IMR-90 (cell line): ENCODE data around the gene SPHK2. TPM values are rescaled to one million over a fixed set of nuclear protein-coding genes. Genes with fewer than 3 reads are reported as not detected.

Experiments used
- ATAC-seq: fragments of 200-7000 bp; cut with Tn5 transposase; 2 replicates; pipeline ENCODE4 v1.9.1; 2020; ENCODE audit warnings: low read depth, mild to moderate bottlenecking, moderate library complexity
- BruUV-seq: library from RNA; stranded (reverse); fragments of 400-500 nt; replicated peaks from 2 replicates; lab custom pipeline; 2021; lab: Mats Ljungman, UMichigan
- CTCF ChIA-PET: fragments of 300-600 bp; formaldehyde crosslinking; extraction: SDS; loops from one replicate; lab custom pipeline; 2021; ENCODE audit warnings: antibody characterized with exemption; lab: Yijun Ruan, JAX
- POLR2A ChIA-PET: fragments of 300-600 bp; sonication (Branson Sonifier 250); formaldehyde crosslinking; loops from one replicate; lab custom pipeline; 2022; ENCODE audit warnings: antibody characterized with exemption; ENCODE audit not compliant: unreplicated experiment; lab: Charles Lee
- DNase-seq: peaks from one replicate; pipeline ENCODE4 v3.0.0; 2013
- H2AFZ ChIP-seq: replicated peaks from 2 replicates; pipeline ENCODE3; 2013; ENCODE audit warnings: low read length, mild to moderate bottlenecking; ENCODE audit not compliant: poor library complexity
- H2AK5ac ChIP-seq: 2 replicates; pipeline ENCODE4 v1.6.1; 2013; ENCODE audit warnings: low read depth, low read length, inconsistent platforms
- H2AK9ac ChIP-seq: replicated peaks from 2 replicates; pipeline ENCODE3; 2013; ENCODE audit warnings: mild to moderate bottlenecking, low read depth, low read length, moderate library complexity; ENCODE audit not compliant: poor library complexity
- H2BK120ac ChIP-seq: 2 replicates; pipeline ENCODE4 v1.6.1; 2013; ENCODE audit warnings: low read depth, low read length, inconsistent platforms
- H2BK15ac ChIP-seq: 3 replicates; pipeline ENCODE4 v1.6.1; 2013; ENCODE audit warnings: low read depth, low read length, inconsistent platforms
- H2BK20ac ChIP-seq: 2 replicates; pipeline ENCODE4 v1.6.1; 2013; ENCODE audit warnings: low read depth, mild to moderate bottlenecking, inconsistent platforms, low read length, moderate library complexity
- H2BK5ac ChIP-seq: 2 replicates; pipeline ENCODE4 v1.6.1; 2013; ENCODE audit warnings: mild to moderate bottlenecking, low read depth, low read length, inconsistent platforms; ENCODE audit not compliant: poor library complexity, severe bottlenecking
- H3K14ac ChIP-seq: replicated peaks from 2 replicates; pipeline ENCODE4 v1.6.1; 2013; ENCODE audit warnings: low read depth, low read length, inconsistent platforms
- H3K18ac ChIP-seq: 2 replicates; pipeline ENCODE4 v1.6.1; 2013; ENCODE audit warnings: low read depth, low read length, control low read depth
- H3K23ac ChIP-seq: 2 replicates; pipeline ENCODE4 v1.6.1; 2013; ENCODE audit warnings: low read depth, low read length, inconsistent platforms
- H3K27ac ChIP-seq: 2 replicates; pipeline ENCODE4 v1.5.1; 2013; ENCODE audit warnings: mild to moderate bottlenecking, control low read depth, low read length; ENCODE audit not compliant: insufficient read depth
- H3K27me3 ChIP-seq: 2 replicates; pipeline ENCODE4 v1.6.1; 2013; ENCODE audit warnings: low read length; ENCODE audit not compliant: control insufficient read depth, insufficient read depth
- H3K36me3 ChIP-seq: 2 replicates; pipeline ENCODE4 v1.6.1; 2013; ENCODE audit warnings: low read length, mixed read lengths; ENCODE audit not compliant: control insufficient read depth, insufficient read depth
- H3K4ac ChIP-seq: 2 replicates; pipeline ENCODE4 v1.6.1; 2013; ENCODE audit warnings: low read depth, low read length, inconsistent platforms
- H3K4me1 ChIP-seq: 2 replicates; pipeline ENCODE4 v1.6.1; 2013; ENCODE audit warnings: low read length, mixed read lengths; ENCODE audit not compliant: control insufficient read depth, insufficient read depth
- H3K4me2 ChIP-seq: 2 replicates; pipeline ENCODE4 v1.6.1; 2013; ENCODE audit warnings: low read depth, mild to moderate bottlenecking, control low read depth, low read length, moderate library complexity
- H3K4me3 ChIP-seq: 2 replicates; pipeline ENCODE4 v1.5.1; 2013; ENCODE audit warnings: low read depth, mild to moderate bottlenecking, control low read depth, low read length, moderate library complexity; ENCODE audit not compliant: insufficient read depth
- H3K56ac ChIP-seq: 2 replicates; pipeline ENCODE4 v1.6.1; 2013; ENCODE audit warnings: low read length, inconsistent platforms; ENCODE audit not compliant: insufficient read depth; ENCODE audit errors: extremely low read depth
- H3K79me1 ChIP-seq, 2 experiments: 2 replicates each; pipeline ENCODE4 v1.6.1; 2013; ENCODE audit warnings: low read length in 2 of 2, inconsistent platforms in 1 of 2, low read depth in 1 of 2
- H3K9ac ChIP-seq: 2 replicates; pipeline ENCODE4 v1.6.1; 2013; ENCODE audit warnings: low read depth, low read length, control low read depth
- H3K9me1 ChIP-seq: 2 replicates; pipeline ENCODE4 v1.6.1; 2013; ENCODE audit warnings: low read length, inconsistent platforms; ENCODE audit not compliant: insufficient read depth
- H3K9me3 ChIP-seq: 2 replicates; pipeline ENCODE4 v1.6.1; 2013; ENCODE audit warnings: low read length; ENCODE audit not compliant: control insufficient read depth, insufficient read depth
- H4K20me1 ChIP-seq: 2 replicates; pipeline ENCODE4 v1.6.1; 2013; ENCODE audit warnings: low read length, inconsistent platforms; ENCODE audit not compliant: insufficient read depth
- H4K5ac ChIP-seq: 2 replicates; pipeline ENCODE4 v1.6.1; 2013; ENCODE audit warnings: mild to moderate bottlenecking, low read depth, low read length, control low read depth
- H4K8ac ChIP-seq, 2 experiments: 2 replicates each; pipeline ENCODE4 v1.6.1; 2013; ENCODE audit warnings: low read depth in 2 of 2, low read length in 2 of 2, control low read depth in 1 of 2, inconsistent platforms in 1 of 2
- H4K91ac ChIP-seq: 2 replicates; pipeline ENCODE4 v1.6.1; 2013; ENCODE audit warnings: low read depth, low read length, inconsistent platforms; ENCODE audit not compliant: insufficient read depth
- BHLHE40 ChIP-seq: fragments of 150-350 bp; IDR thresholded peaks from 2 replicates; pipeline ENCODE4 v1.6.1; 2016; ENCODE audit warnings: mild to moderate bottlenecking, low read depth, low read length
- CEBPB ChIP-seq: IDR thresholded peaks from 2 replicates; pipeline ENCODE4 v1.6.1; 2012; ENCODE audit warnings: low read depth, low read length, improper control_type of control experiment
- CHD1 ChIP-seq: IDR thresholded peaks from 2 replicates; pipeline ENCODE4 v1.6.1; 2012; ENCODE audit warnings: low read depth, low read length, improper control_type of control experiment
- ELK1 ChIP-seq: fragments of 150-350 bp; IDR thresholded peaks from 2 replicates; pipeline ENCODE4 v1.6.1; 2016; ENCODE audit warnings: low read depth, mild to moderate bottlenecking, low read length, moderate library complexity, borderline replicate concordance
- FOS ChIP-seq: fragments of 150-350 bp; IDR thresholded peaks from 2 replicates; pipeline ENCODE4 v1.6.1; 2016; ENCODE audit warnings: low read depth, low read length
- MAFK ChIP-seq: IDR thresholded peaks from 2 replicates; pipeline ENCODE4 v1.6.1; 2012; ENCODE audit warnings: low read depth, low read length, improper control_type of control experiment
- MAZ ChIP-seq: IDR thresholded peaks from 2 replicates; pipeline ENCODE4 v1.6.1; 2012; ENCODE audit warnings: low read depth, mild to moderate bottlenecking, low read length, improper control_type of control experiment, moderate library complexity, borderline replicate concordance
- MXI1 ChIP-seq: IDR thresholded peaks from 2 replicates; pipeline ENCODE4 v1.6.1; 2012; ENCODE audit warnings: low read depth, mild to moderate bottlenecking, low read length, moderate library complexity, borderline replicate concordance
- NFE2L2 ChIP-seq: fragments of 150-350 bp; IDR thresholded peaks from 2 replicates; pipeline ENCODE4 v1.6.1; 2016; ENCODE audit warnings: low read depth, mild to moderate bottlenecking, low read length
- POLR2A ChIP-seq: IDR thresholded peaks from 2 replicates; pipeline ENCODE4 v1.6.1; 2012; ENCODE audit warnings: mild to moderate bottlenecking, low read depth, low read length
- RAD21 ChIP-seq: IDR thresholded peaks from 2 replicates; pipeline ENCODE4 v1.6.1; 2012; ENCODE audit warnings: low read length, improper control_type of control experiment
- RCOR1 ChIP-seq: IDR thresholded peaks from 2 replicates; pipeline ENCODE4 v1.6.1; 2012; ENCODE audit warnings: mild to moderate bottlenecking, low read length, improper control_type of control experiment; ENCODE audit not compliant: insufficient replicate concordance
- RFX5 ChIP-seq: IDR thresholded peaks from 2 replicates; pipeline ENCODE4 v1.8.0; 2012; ENCODE audit warnings: low read depth, mild to moderate bottlenecking, low read length, moderate library complexity
- SMC3 ChIP-seq: fragments of 150-350 bp; IDR thresholded peaks from 2 replicates; pipeline ENCODE4 v1.6.1; 2016; ENCODE audit warnings: low read depth, mild to moderate bottlenecking, antibody characterized with exemption, low read length, moderate library complexity
- USF2 ChIP-seq: fragments of 150-350 bp; IDR thresholded peaks from 2 replicates; pipeline ENCODE4 v1.6.1; 2017; ENCODE audit warnings: mild to moderate bottlenecking, antibody characterized with exemption, low read length, low read depth
- WGBS, 2 experiments: methylation state at CpG; one replicate each; pipeline versions ENCODE4 v1.1.5 to v1.1.7; 2013; ENCODE audit warnings: missing lambda C conversion rate in 2 of 2; ENCODE audit not compliant: insufficient read length in 1 of 2; ENCODE audit errors: extremely low coverage in 2 of 2; 5-methylcytosine and 5-hydroxymethylcytosine counted together
- dilution Hi-C: fragments of 300-500 bp; cut with HindIII; formaldehyde crosslinking; loops from one replicate; pipeline ENCODE4 v1.14.3; 2018; ENCODE audit warnings: low sequenced_read_pairs; ENCODE audit not compliant: unreplicated experiment
- in situ Hi-C: fragments of 300-500 bp; cut with MboI; formaldehyde crosslinking; loops from 3 replicates; pipeline ENCODE4 v1.14.3; 2019; ENCODE audit warnings: low sequenced_read_pairs, inconsistent platforms, mixed read lengths
- intact Hi-C: fragments of 100-400 bp; cut with micrococcal nuclease; formaldehyde crosslinking; loops from 2 replicates; pipeline ENCODE4 v1.10.0; 2022
- polyA plus RNA-seq, 3 experiments: library from polyadenylated mRNA; depleted of rRNA; stranded (reverse); fragments of >200 nt; gene quantifications; 2 replicates each; pipeline ENCODE4 v1.2.3, GENCODE V29; 2012; ENCODE audit warnings: low replicate concordance in 1 of 3
- total RNA-seq: library from RNA; depleted of rRNA; stranded (reverse); fragments of >200 nt; gene quantifications from 2 replicates; pipeline ENCODE4 v1.2.3, GENCODE V29; 2012

Gene SPHK2
- total and polyA plus RNA-seq, 2 of the 4 experiments (the other 2 are of a cell fraction): 1.6 to 9.9 TPM

GRCh38 chr19:48635263-48635965 lies 16.1 kb downstream of the SPHK2 start:
- peak overlapping the region; percentile 90 for H2AK5ac ChIP-seq
- H4K91ac ChIP-seq: peak overlapping the region; percentile 94
- peak overlapping the region; percentile 61 for H2BK120ac ChIP-seq
- DNase-seq: no peak
- H2BK15ac ChIP-seq: peak overlapping the region; percentile 72; the same call in 2 of the 3 replicates
- peak overlapping the region; percentile 84 for H4K5ac ChIP-seq
- H3K23ac ChIP-seq: peak overlapping the region; percentile 52; the same call in 1 of the 2 replicates
- peak overlapping the region; percentile 53 for H3K27ac ChIP-seq
- no peaks in the 10 kb centered on the region; the same call in 1 of the 2 replicates for H3K36me3 ChIP-seq
- intact Hi-C loops (no loop called here), in situ Hi-C loops (no loop called here), dilution Hi-C loops (no loop called here)
- peak overlapping the region; percentile 6; the same call in 1 of the 2 replicates for H3K56ac ChIP-seq
- H3K27me3 ChIP-seq: no peaks in the 10 kb centered on the region
- H3K9me3 ChIP-seq: no peaks in the 10 kb centered on the region
- peak overlapping the region; percentile 50; the same call in 1 of the 2 replicates for H3K9ac ChIP-seq
- H3K18ac ChIP-seq: peak overlapping the region; percentile 62
- H3K4me2 ChIP-seq: peak overlapping the region; percentile 91
- H4K8ac ChIP-seq: peak overlapping the region; percentile 92 to 99
- peaks cover 0 to 18% of the 10 kb centered on the region in 2 experiments; a peak in 3 of 4 replicates for H3K79me1 ChIP-seq
- H2BK20ac ChIP-seq: peak overlapping the region; percentile 22
- H3K9me1 ChIP-seq: peaks cover 28% of the 10 kb centered on the region
- POLR2A ChIA-PET: no interaction called here
- peak overlapping the region; percentile 62 for H3K4me3 ChIP-seq
- peak overlapping the region; percentile 56 for H2BK5ac ChIP-seq
- peak overlapping the region; percentile 82 for H3K4ac ChIP-seq
- WGBS, 2 experiments: 11% methylated on average over 13 of the region's 67 CpGs; no CpG with 5 or more reads in 1 of the 2 experiments
- peaks cover 39% of the 10 kb centered on the region for H3K4me1 ChIP-seq
- H2AK9ac ChIP-seq: peak overlapping the region; percentile 94
- peak overlapping the region; percentile 56; the same call in 1 of the 2 replicates for H3K14ac ChIP-seq
- CTCF ChIA-PET: no interaction called here
- H4K20me1 ChIP-seq: peaks cover 4% of the 10 kb centered on the region; the same call in 1 of the 2 replicates
- H2AFZ ChIP-seq: peak overlapping the region; percentile 91
- ATAC-seq: peak; percentile 7; the same call in 1 of the 2 replicates
- no TSS peak for BruUV-seq
- TF ChIP-seq CHD1 (no peak), CEBPB (no peak), NFE2L2 (no peak), SMC3 (no peak), BHLHE40 (no peak), MXI1 (no peak), FOS (no peak), RFX5 (no peak), RCOR1 (no peak), MAFK (no peak), MAZ (no peak; the same call in 1 of the 2 replicates), POLR2A (no peak), ELK1 (no peak), RAD21 (no peak), USF2 (no peak)
